Measurements from ENCODE around the gene MARCHF4. TPM values are rescaled to one million over a fixed set of nuclear protein-coding genes. Genes with fewer than 3 reads are reported as not detected.

MARCHF4 gene
- total and polyA plus RNA-seq, 2 of the 8 experiments (the other 6 are each of a cell fraction or from before 2014, with no cell fraction given): 1.9 to 2.9 TPM

- TF ChIP-seq POU5F1 (IDR thresholded peaks at IDR 0.05; ENCODE audit: low read depth, low read length) (no peak), NANOG (IDR thresholded peaks at IDR 0.05; ENCODE audit: insufficient read depth, low read depth, low read length, poor library complexity, severe bottlenecking) (no peak)
Measured at GRCh38 chr2:216413882-216414281, 41.6 kb upstream of the MARCHF4 start (continued).

All from H1 (cell line).